CD14-positive monocyte (primary cell): ENCODE measurements around the gene ADAMTS13. TPM values are rescaled to one million over a fixed set of nuclear protein-coding genes. Genes with fewer than 3 reads are reported as not detected.

Experiments used
- DNase-seq, 3 donors: peaks; one replicate each; pipeline ENCODE4 v3.0.0-alpha.2; 2011 to 2022
- H2AFZ ChIP-seq: 2 replicates; pipeline ENCODE4 v1.6.0; 2012; ENCODE audit warnings: mild to moderate bottlenecking, low read depth, low read length, inconsistent platforms; ENCODE audit not compliant: insufficient read depth, poor library complexity, severe bottlenecking
- H3K27ac ChIP-seq, 2 donors: 1 replicate in 1 of 2; 2 replicates in 1 of 2; pipeline ENCODE4 v1.5.1; 2012 to 2013; ENCODE audit warnings: low read length in 2 of 2, control low read depth in 1 of 2, inconsistent platforms in 1 of 2, low read depth in 1 of 2, mild to moderate bottlenecking in 1 of 2
- H3K27me3 ChIP-seq, 2 donors: one replicate each; pipeline versions ENCODE4 v1.6.0 to v1.6.1; 2011 to 2013; ENCODE audit warnings: low read length in 2 of 2; ENCODE audit not compliant: control insufficient read depth in 2 of 2, insufficient read depth in 2 of 2
- H3K36me3 ChIP-seq, 2 donors: replicated peaks in 1 of 2; 1 replicate in 1 of 2; 2 replicates in 1 of 2; pipeline versions ENCODE4 v1.5.1 to v1.6.1; 2012 to 2013; ENCODE audit warnings: low read length in 2 of 2, control low read depth in 1 of 2, inconsistent platforms in 1 of 2, mild to moderate bottlenecking in 1 of 2; ENCODE audit not compliant: insufficient read depth in 2 of 2, control insufficient read depth in 1 of 2
- H3K4me1 ChIP-seq, 2 donors: 1 replicate in 1 of 2; 2 replicates in 1 of 2; pipeline versions ENCODE4 v1.5.1 to v1.6.1; 2012 to 2013; ENCODE audit warnings: low read length in 2 of 2, control low read depth in 1 of 2, inconsistent platforms in 1 of 2, mild to moderate bottlenecking in 1 of 2, moderate library complexity in 1 of 2; ENCODE audit not compliant: insufficient read depth in 2 of 2, control insufficient read depth in 1 of 2
- H3K4me2 ChIP-seq: replicated peaks from 2 replicates; pipeline ENCODE3; 2012; ENCODE audit warnings: low read length, moderate library complexity, mild to moderate bottlenecking; ENCODE audit not compliant: poor library complexity, severe bottlenecking; ENCODE audit errors: extremely low read depth
- H3K4me3 ChIP-seq, 3 experiments: fragments of 200-600 bp in 1 of 3; sonication (generic) in 1 of 3; replicated peaks in 1 of 3; 1 replicate in 2 of 3; 2 replicates in 1 of 3; pipeline ENCODE4 v1.5.1; 2011 to 2013; ENCODE audit warnings: low read length in 3 of 3, mild to moderate bottlenecking in 3 of 3, control low read depth in 2 of 3, low read depth in 2 of 3, inconsistent platforms in 1 of 3, moderate library complexity in 1 of 3
- H3K79me2 ChIP-seq: 2 replicates; pipeline ENCODE4 v1.6.0; 2012; ENCODE audit warnings: mild to moderate bottlenecking, control low read depth, inconsistent platforms, low read length, moderate library complexity; ENCODE audit not compliant: insufficient read depth
- H3K9ac ChIP-seq: 2 replicates; pipeline ENCODE4 v1.6.0; 2017; ENCODE audit warnings: low read length, mild to moderate bottlenecking; ENCODE audit not compliant: insufficient read depth, poor library complexity, severe bottlenecking
- H3K9me3 ChIP-seq, 2 donors: replicated peaks in 1 of 2; 1 replicate in 1 of 2; 2 replicates in 1 of 2; pipeline versions ENCODE4 v1.5.1 to v1.6.1; 2012 to 2013; ENCODE audit warnings: low read length in 2 of 2, control low read depth in 1 of 2; ENCODE audit not compliant: control insufficient read depth in 1 of 2, insufficient read depth in 1 of 2
- H4K20me1 ChIP-seq: 2 replicates; pipeline ENCODE4 v1.6.0; 2012; ENCODE audit warnings: mild to moderate bottlenecking, low read length, control low read depth, moderate library complexity; ENCODE audit not compliant: insufficient read depth
- H3K27ac Mint-ChIP-seq, 7 donors: one replicate each; pipeline ENCODE4 v1.8.0; 2020; ENCODE audit warnings: mild to moderate bottlenecking in 7 of 7, mixed read lengths in 7 of 7, moderate library complexity in 6 of 7, inconsistent platforms in 2 of 7
- H3K27me3 Mint-ChIP-seq, 3 donors: one replicate each; pipeline ENCODE4 v1.8.0; 2021 to 2022; ENCODE audit warnings: low read depth in 3 of 3, mild to moderate bottlenecking in 3 of 3, mixed read lengths in 3 of 3, moderate library complexity in 3 of 3, inconsistent platforms in 1 of 3
- H3K36me3 Mint-ChIP-seq, 2 donors: one replicate each; pipeline ENCODE4 v1.8.0; 2020; ENCODE audit warnings: mixed read lengths in 2 of 2, inconsistent platforms in 1 of 2, mild to moderate bottlenecking in 1 of 2
- H3K4me1 Mint-ChIP-seq: one replicate; pipeline ENCODE4 v1.8.0; 2020; ENCODE audit warnings: mild to moderate bottlenecking, mixed read lengths
- H3K4me3 Mint-ChIP-seq, 2 donors: one replicate each; pipeline ENCODE4 v1.8.0; 2020; ENCODE audit warnings: mild to moderate bottlenecking in 2 of 2, mixed read lengths in 2 of 2, moderate library complexity in 1 of 2
- H3K9me3 Mint-ChIP-seq, 7 donors: one replicate each; pipeline ENCODE4 v1.8.0; 2020 to 2022; ENCODE audit warnings: mixed read lengths in 7 of 7, mild to moderate bottlenecking in 6 of 7, moderate library complexity in 6 of 7, inconsistent platforms in 2 of 7
- WGBS: methylation state at CpG from one replicate; pipeline ENCODE4 v1.1.5; 2013; ENCODE audit warnings: missing lambda C conversion rate; ENCODE audit not compliant: insufficient coverage; 5-methylcytosine and 5-hydroxymethylcytosine counted together
- intact Hi-C, 2 donors: fragments of 100-400 bp; cut with micrococcal nuclease; formaldehyde crosslinking; loops; one replicate each; pipeline versions ENCODE4 v1.15.0 to v1.15.1; 2023
- polyA plus RNA-seq, 3 donors: library from polyadenylated mRNA; depleted of rRNA in 1 of 3; unstranded in 2 of 3; stranded (reverse) in 1 of 3; fragments of 300-500 nt in 2 of 3; fragments of >200 nt in 1 of 3; fragmentation: Illumina TruSeq in 2 of 3; gene quantifications; 1 replicate in 2 of 3; 2 replicates in 1 of 3; pipeline ENCODE4 v1.2.3, GENCODE V29; 2012 to 2021
- TF ChIP-seq, protein P1 (sequence below): fragments of 200-600 bp; IDR thresholded peaks from one replicate; pipeline ENCODE4 v1.8.0; 2022; ENCODE audit warnings: antibody characterized with exemption, mild to moderate bottlenecking

The ADAMTS13 gene
- polyA plus RNA-seq, 3 donors: 0.77 TPM; not detected in 2

DNA sequence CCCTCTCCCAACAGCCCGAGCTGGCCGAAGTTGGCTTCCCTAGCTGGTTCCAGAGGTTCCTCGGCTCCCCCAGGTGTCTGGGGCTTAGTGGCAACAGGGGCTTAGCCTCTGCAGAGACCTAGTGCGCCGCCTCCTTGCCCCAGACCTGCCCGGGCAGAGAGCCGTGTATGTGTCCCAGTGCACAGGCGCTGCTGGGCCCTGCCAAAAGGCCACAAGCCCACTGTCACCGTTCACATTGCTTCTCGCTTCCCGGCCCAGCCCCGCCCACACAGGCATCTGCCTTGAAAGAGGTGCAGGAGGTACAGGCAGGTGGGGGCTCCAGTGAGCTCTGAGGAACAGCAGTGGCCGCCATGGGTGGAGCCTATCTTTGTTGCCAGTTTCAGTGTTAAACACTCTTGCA is 35.1 kb downstream of the ADAMTS13 start:
- Mint-ChIP-seq H3K36me3 (no peaks in the 10 kb centered on the region), H3K4me1 (peaks cover 19% of the 10 kb centered on the region)

DNA sequence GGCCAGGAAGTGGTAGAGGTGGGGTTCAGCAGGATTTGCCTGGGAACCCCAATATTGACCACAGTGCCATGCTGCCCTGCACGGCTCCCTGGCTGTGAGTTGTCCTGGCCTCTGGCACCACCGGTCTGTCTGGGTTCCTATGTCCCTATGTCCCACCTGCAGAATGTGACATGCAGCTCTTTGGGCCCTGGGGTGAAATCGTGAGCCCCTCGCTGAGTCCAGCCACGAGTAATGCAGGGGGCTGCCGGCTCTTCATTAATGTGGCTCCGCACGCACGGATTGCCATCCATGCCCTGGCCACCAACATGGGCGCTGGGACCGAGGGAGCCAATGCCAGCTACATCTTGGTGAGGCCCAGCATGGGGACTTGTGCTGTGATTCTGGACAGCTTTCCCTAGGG is 35.6 kb downstream of the ADAMTS13 start:
- Mint-ChIP-seq H3K4me1 (peaks cover 19% of the 10 kb centered on the region), H3K36me3 (no peaks in the 10 kb centered on the region), H3K27me3 (peaks cover 12 to 38% (median 15%) of the 10 kb centered on the region in 3 donors), H3K27ac (no peak overlapping the region), H3K4me3 (no peak overlapping the region), H3K9me3 (peaks cover 0 to 1% (median 0%) of the 10 kb centered on the region in 7 donors)
- H3K9ac ChIP-seq: no peak overlapping the region
- H3K27ac ChIP-seq: no peak overlapping the region
- H3K27me3 ChIP-seq: peaks cover 0 to 9% of the 10 kb centered on the region in 2 donors
- no peaks in the 10 kb centered on the region for H3K9me3 ChIP-seq
- no peak overlapping the region for H2AFZ ChIP-seq
- TF ChIP-seq, protein P1, sequence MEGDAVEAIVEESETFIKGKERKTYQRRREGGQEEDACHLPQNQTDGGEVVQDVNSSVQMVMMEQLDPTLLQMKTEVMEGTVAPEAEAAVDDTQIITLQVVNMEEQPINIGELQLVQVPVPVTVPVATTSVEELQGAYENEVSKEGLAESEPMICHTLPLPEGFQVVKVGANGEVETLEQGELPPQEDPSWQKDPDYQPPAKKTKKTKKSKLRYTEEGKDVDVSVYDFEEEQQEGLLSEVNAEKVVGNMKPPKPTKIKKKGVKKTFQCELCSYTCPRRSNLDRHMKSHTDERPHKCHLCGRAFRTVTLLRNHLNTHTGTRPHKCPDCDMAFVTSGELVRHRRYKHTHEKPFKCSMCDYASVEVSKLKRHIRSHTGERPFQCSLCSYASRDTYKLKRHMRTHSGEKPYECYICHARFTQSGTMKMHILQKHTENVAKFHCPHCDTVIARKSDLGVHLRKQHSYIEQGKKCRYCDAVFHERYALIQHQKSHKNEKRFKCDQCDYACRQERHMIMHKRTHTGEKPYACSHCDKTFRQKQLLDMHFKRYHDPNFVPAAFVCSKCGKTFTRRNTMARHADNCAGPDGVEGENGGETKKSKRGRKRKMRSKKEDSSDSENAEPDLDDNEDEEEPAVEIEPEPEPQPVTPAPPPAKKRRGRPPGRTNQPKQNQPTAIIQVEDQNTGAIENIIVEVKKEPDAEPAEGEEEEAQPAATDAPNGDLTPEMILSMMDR: no peak
- no peaks in the 10 kb centered on the region for H3K79me2 ChIP-seq
- no peak for DNase-seq
- peaks cover 18% of the 10 kb centered on the region for H4K20me1 ChIP-seq
- WGBS: 97% methylated on average over 11 of the region's 11 CpGs
- H3K4me3 ChIP-seq: no peak overlapping the region
- intact Hi-C loops: loop anchor here in 1 of 2 donors (5.0 to 10.0 kb wide), 2 partner anchors 35 to 567 kb away; partner anchors contain the start of genes ADAMTS13 and BRD3OS
- H3K36me3 ChIP-seq: no peaks in the 10 kb centered on the region
- H3K4me1 ChIP-seq: peaks cover 17 to 22% of the 10 kb centered on the region in 2 donors
- H3K4me2 ChIP-seq: no peak overlapping the region

More for the DNA sequence above, 35.1 kb downstream of the ADAMTS13 start:
- Mint-ChIP-seq H3K27me3 (peaks cover 12 to 34% (median 15%) of the 10 kb centered on the region in 3 donors), H3K9me3 (peaks cover 0 to 1% (median 0%) of the 10 kb centered on the region in 7 donors), H3K27ac (no peak overlapping the region), H3K4me3 (no peak overlapping the region)
- intact Hi-C loops: loop anchor here in 1 of 2 donors (5.0 to 10.0 kb wide), 2 partner anchors 35 to 568 kb away; partner anchors contain the start of genes ADAMTS13 and BRD3OS
- Histone ChIP-seq H3K9ac (no peak overlapping the region), H3K27me3 (peaks cover 0 to 9% of the 10 kb centered on the region in 2 donors), H3K36me3 (no peaks in the 10 kb centered on the region), H3K4me1 (peaks cover 17 to 22% of the 10 kb centered on the region in 2 donors), H3K27ac (no peak overlapping the region), H3K79me2 (no peaks in the 10 kb centered on the region), H3K4me2 (no peak overlapping the region), H3K4me3 (no peak overlapping the region), H4K20me1 (peaks cover 12% of the 10 kb centered on the region), H3K9me3 (no peaks in the 10 kb centered on the region), H2AFZ (no peak overlapping the region)
- no peak for DNase-seq
- 94% methylated on average over 13 of the region's 13 CpGs for WGBS
- TF ChIP-seq, protein P1: no peak
